ENCODE data around the gene PHLDB3. TPM values are rescaled to one million over a fixed set of nuclear protein-coding genes. Genes with fewer than 3 reads are reported as not detected.
A peak's percentile ranks its signal among the peaks of the same experiment; 100 is the strongest.
"Not testable (repeated sequence)": the region's sequence is repeated elsewhere in the genome, so short reads cannot be mapped to it uniquely, and the experiment has no call there.

Gene PHLDB3
- total RNA-seq, 1 donor from 2014 or later = 23.4 TPM

DNA sequence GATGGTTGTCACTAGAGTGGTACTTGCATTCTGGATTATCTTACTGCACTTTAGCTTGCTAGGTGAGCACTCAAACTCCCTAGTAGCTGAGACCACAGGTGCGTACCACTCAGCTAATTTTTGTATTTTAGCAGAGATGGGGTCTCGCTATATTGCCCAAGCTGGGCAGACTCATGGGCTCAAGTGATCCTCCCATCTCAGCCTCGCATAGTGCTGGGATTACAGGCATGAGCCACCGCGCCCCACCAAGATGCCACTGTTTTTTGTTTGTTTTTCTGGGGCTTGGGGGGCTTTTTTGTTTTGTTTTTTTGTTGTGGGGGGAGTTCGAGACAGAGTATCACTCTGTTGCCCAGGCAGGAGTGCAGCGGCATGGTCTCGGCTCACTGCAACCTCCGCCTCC is 56.9 kb downstream of the PHLDB3 start:
- TF ChIP-seq, protein P1, sequence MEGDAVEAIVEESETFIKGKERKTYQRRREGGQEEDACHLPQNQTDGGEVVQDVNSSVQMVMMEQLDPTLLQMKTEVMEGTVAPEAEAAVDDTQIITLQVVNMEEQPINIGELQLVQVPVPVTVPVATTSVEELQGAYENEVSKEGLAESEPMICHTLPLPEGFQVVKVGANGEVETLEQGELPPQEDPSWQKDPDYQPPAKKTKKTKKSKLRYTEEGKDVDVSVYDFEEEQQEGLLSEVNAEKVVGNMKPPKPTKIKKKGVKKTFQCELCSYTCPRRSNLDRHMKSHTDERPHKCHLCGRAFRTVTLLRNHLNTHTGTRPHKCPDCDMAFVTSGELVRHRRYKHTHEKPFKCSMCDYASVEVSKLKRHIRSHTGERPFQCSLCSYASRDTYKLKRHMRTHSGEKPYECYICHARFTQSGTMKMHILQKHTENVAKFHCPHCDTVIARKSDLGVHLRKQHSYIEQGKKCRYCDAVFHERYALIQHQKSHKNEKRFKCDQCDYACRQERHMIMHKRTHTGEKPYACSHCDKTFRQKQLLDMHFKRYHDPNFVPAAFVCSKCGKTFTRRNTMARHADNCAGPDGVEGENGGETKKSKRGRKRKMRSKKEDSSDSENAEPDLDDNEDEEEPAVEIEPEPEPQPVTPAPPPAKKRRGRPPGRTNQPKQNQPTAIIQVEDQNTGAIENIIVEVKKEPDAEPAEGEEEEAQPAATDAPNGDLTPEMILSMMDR (IDR thresholded peaks at IDR 0.05; ENCODE audit: unreplicated experiment) = no peak
- H3K27me3 Mint-ChIP-seq = peaks cover 16% of the 10 kb centered on the region
- H3K9me3 Mint-ChIP-seq (ENCODE audit: low read depth) = peaks cover 1% of the 10 kb centered on the region
- H3K27ac Mint-ChIP-seq = no peak overlapping the region
- no peak overlapping the region for H3K4me3 Mint-ChIP-seq (ENCODE audit: low read depth)
- no peaks in the 10 kb centered on the region for H3K4me1 Mint-ChIP-seq (ENCODE audit: low read depth)
- DNase-seq (ENCODE audit: low spot score, unreplicated experiment) = no peak
- no peaks in the 10 kb centered on the region for H3K36me3 Mint-ChIP-seq (ENCODE audit: insufficient read depth)

DNA sequence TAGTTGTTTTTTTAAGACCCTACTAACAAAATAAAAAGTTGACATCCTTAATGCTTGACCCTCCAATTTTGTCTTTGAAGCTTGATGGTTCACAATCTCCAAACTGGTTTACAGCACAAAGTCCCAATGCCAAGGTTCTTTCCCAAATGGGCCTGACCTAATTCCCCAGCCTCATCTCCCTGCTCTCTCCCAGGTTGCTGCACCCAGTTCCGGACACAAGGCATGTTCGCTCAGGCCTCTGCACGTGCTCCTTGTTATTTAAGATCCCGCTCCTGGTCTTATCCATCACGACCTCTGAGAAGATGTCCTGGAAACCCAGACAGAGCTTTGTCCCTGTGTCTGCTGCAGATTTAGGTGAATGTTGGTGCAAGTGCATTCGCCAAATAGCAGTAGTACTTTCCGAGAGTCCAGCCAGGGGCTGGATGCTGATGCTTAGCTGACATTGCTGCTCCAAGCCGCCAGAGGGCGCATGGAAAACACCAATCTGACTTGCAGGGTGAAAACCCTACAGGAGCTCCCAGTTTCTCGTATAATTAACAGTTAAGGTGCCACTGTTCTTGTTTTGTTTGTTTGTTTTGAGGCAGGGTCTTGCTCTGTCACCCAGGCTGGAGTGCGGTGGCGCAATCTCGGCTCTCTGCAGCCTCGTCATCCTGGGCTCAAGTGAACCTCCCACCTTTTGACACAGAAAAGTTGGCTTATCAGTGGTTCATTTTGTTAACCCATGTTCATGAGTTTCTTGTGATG is 57.6 kb downstream of the PHLDB3 start:
- Mint-ChIP-seq H3K36me3 (ENCODE audit: insufficient read depth) (no peaks in the 10 kb centered on the region), H3K27ac (no peak overlapping the region), H3K27me3 (peaks cover 13% of the 10 kb centered on the region), H3K4me3 (ENCODE audit: low read depth) (no peak overlapping the region), H3K4me1 (ENCODE audit: low read depth) (no peaks in the 10 kb centered on the region), H3K9me3 (ENCODE audit: low read depth) (no peaks in the 10 kb centered on the region)
- DNase-seq (ENCODE audit: low spot score, unreplicated experiment) = peak; percentile 69
- TF ChIP-seq, protein P1 (IDR thresholded peaks at IDR 0.05; ENCODE audit: unreplicated experiment) = peak; percentile 95

DNA sequence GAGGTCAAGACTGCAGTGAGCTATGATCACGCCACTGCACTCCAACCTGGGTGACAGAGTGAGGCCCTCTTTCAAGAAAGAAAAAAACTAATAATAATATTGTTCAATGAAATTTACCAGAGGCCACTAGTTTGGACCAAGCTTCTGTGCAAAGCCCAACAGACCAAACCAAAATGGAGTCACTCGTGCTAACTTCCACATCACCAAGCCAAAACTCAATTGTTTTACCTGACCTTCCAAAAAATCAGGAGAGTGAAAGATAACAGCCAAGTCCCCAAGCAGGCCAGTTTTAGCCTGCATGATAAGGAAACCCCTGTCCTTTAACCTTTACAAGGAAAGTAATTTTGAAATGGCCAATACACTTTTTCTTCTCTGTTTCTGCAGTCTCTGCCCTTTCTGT is 59.1 kb downstream of the PHLDB3 start:
- peaks cover 20% of the 10 kb centered on the region for H3K27me3 Mint-ChIP-seq
- TF ChIP-seq, protein P1 (IDR thresholded peaks at IDR 0.05; ENCODE audit: unreplicated experiment) = no peak
- H3K36me3 Mint-ChIP-seq (ENCODE audit: insufficient read depth) = no peaks in the 10 kb centered on the region
- H3K27ac Mint-ChIP-seq = no peak overlapping the region
- no peak overlapping the region for H3K4me3 Mint-ChIP-seq (ENCODE audit: low read depth)
- no peaks in the 10 kb centered on the region for H3K4me1 Mint-ChIP-seq (ENCODE audit: low read depth)
- H3K9me3 Mint-ChIP-seq (ENCODE audit: low read depth) = no peaks in the 10 kb centered on the region
- DNase-seq (ENCODE audit: low spot score, unreplicated experiment) = no peak

DNA sequence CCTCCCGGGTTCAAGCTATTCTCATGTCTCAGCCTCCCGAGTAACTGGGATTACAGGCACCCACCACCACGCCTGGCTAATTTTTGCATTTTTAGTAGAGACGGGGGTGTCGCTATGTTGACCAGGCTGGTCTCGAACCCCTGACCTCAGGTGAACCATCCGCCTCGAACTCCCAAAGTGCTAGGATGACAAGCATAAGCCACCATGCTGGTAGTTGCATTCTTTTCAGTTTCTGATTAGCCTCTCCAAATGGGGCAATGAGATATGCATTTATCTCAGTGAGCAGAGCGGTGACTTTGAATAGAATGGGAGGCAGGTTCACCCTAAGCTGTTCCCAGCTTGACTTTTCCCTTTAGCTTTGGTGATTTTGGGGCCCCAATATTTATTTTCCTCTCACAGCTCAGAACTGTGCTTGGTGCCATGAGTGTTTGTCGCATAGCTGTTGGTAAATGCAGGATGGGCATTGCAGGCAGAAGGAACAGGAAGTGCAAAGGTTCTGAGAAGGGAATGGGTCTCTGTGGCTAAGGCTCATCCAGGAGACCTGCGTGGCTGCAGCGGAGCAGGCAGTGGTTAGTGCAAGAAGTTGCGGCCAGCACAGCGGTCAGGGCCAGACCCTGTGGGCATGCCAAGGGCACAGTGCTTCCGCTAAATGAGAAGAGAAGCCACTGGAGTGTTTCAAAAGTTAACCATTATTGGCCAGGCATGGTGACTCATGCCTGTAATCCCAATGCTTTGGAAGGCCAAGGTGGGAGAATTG is 59.8 kb downstream of the PHLDB3 start:
- Mint-ChIP-seq H3K4me3 (ENCODE audit: low read depth) (no peak overlapping the region), H3K4me1 (ENCODE audit: low read depth) (no peaks in the 10 kb centered on the region), H3K27me3 (peaks cover 22% of the 10 kb centered on the region), H3K36me3 (ENCODE audit: insufficient read depth) (no peaks in the 10 kb centered on the region), H3K27ac (no peak overlapping the region), H3K9me3 (ENCODE audit: low read depth) (no peaks in the 10 kb centered on the region)
- TF ChIP-seq, protein P1 (IDR thresholded peaks at IDR 0.05; ENCODE audit: unreplicated experiment) = no peak
- no peak for DNase-seq (ENCODE audit: low spot score, unreplicated experiment)

DNA sequence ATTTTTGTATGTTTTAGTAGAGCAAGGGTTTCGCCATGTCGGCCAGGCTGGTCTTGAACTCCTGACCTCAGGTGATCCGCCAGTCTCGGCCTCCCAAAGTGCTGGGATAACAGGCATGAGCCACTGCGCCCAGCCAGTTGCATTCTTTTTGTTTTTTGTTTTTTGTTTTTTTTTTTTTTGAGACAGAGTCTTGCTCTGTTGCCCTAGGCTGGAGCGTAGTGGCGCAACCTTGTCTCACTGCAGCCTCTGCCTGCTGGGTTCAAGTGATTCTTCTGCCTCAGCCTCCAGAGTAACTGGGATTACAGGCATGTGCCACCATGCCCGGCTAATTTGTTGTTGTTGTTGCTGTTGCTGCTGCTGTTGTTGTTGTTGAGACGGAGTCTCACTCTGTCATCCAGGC is 60.5 kb downstream of the PHLDB3 start:
- H3K9me3 Mint-ChIP-seq (ENCODE audit: low read depth); H3K27ac Mint-ChIP-seq; H3K36me3 Mint-ChIP-seq (ENCODE audit: insufficient read depth); H3K4me3 Mint-ChIP-seq (ENCODE audit: low read depth); H3K4me1 Mint-ChIP-seq (ENCODE audit: low read depth); DNase-seq (ENCODE audit: low spot score, unreplicated experiment): not testable (repeated sequence)
- peaks cover 22% of the 10 kb centered on the region for H3K27me3 Mint-ChIP-seq

Data from progenitor cell of endocrine pancreas (in vitro differentiated cells).